GM18520 (cell line): ENCODE results near the gene KPNA3.
"Not testable (repeated sequence)": the region's sequence is repeated elsewhere in the genome, so short reads cannot be mapped to it uniquely, and the experiment has no call there.

Source experiments
- ATAC-seq: cut with Tn5 transposase; IDR thresholded peaks from one replicate; pipeline ENCODE4 v1.9.1; 2021; ENCODE audit not compliant: unreplicated experiment

Gene KPNA3

DNA sequence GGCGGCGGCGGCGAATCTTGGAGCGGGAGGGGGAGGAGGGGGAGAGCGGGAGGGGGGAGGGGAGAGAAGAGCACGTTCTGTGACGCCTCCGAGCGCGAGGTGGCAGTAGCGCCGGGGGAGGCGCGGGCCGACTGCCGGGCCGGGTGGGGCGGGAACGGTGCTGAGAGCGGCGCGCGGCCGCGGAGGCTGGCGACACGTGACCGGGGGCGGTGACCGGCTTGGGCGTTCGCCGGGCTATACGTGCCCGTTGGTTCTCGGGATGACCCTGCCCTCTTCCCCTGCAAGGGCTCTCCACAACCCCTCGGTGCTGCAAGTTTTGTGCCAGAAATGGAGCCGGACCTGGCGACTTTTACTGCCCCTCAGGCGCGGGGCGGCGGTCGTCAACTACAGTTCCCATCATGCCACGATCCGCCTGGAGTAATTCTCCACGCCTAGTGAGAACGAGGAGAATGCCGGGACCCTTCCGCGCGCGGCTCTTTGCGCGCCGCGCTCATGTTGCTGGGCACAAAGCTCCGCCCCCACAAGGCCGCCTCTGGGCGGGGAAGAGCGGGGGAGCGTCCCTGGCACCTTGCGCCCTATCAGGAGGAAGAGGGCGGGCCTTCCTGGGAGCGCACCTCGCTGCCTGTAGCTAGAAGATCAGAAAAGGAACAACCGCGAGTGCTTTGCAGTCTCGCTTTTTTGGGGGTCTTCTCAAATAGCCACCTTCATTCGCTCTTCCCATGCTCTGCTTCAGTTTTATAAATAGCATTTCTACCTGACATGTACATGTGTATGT, at the start of gene KPNA3:
Gene KPNA3, minus strand, starts transcription at position 133 of the 775 bp plus-strand sequence. CDS start 176 bp downstream, outside the sequence.
- ATAC-seq: peak; percentile 75

GRCh38 chr13:49841964-49842363, 49.5 kb upstream of the KPNA3 start:
- ATAC-seq: no peak

- ATAC-seq: no peak
These were observed 48.2 kb upstream of the KPNA3 start for GRCh38 chr13:49840675-49841074.

DNA sequence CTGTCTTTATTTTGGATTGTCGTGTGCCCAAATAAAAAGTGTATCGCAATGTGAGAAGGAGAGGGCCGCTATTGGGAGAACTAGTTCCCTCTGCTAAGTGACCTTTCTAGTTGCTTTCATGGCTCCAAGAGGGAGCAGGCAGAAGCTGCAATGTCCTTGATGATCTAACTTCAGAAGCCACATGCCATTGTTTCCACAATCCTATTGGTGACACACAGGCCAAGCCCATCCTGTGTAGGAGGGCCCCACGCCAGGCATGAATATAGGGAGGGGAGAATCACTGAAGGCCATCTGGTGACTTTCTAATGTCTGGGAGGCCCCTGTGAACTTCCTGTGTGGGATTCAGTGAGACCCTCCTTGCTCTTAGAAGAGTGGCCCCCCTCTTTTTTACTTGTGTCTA, 47.8 kb upstream of the KPNA3 start:
- ATAC-seq: no peak

GRCh38 chr13:49838989-49839388, 46.5 kb upstream of the KPNA3 start:
- ATAC-seq: no peak

DNA sequence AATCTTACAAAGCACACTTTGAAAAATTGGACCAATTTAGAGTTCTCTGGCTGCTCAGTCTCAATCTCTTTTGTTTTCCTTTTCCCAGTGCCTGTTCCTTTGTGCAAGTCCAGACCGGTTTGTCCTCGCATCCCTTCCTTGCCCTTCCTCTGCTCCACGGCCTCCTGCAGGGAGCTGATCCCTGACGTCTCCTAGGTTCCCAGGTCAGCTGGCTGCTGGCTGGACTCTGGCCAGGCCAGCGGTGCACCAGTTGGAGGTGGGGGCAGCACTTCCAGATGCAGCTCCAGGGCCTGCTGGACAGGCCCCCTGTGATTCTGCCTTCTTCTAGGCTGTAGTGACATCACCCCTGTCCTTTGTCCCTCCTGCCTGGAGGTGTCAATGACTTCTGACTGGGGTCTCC, 44.0 kb upstream of the KPNA3 start:
- no peak for ATAC-seq

- ATAC-seq: no peak
These were observed 40.9 kb upstream of the KPNA3 start for GRCh38 chr13:49833402-49833801.

DNA sequence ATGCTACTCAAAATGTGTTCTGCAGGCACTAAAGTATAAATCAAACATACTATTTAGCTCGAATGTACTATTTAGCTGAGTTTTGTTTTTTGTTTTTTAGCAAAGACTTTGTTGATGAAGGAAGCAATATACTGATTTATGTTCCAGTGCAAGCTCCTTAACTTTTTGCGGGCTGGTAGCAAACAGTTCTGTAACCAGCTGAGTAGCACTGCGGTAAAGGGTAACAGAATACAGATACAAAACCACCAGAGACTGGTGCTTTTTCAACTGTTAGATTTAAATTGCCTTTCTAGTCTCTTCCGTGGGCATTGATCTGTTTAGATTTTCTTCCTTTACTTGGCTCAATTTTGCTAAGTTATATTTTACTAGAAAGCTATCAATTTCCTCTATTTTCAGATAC, 39.0 kb upstream of the KPNA3 start:
- ATAC-seq: no peak

GRCh38 chr13:49830721-49831120, 38.2 kb upstream of the KPNA3 start:
- no peak for ATAC-seq

- ATAC-seq: no peak
These were observed 37.2 kb upstream of the KPNA3 start for GRCh38 chr13:49829715-49830114.

DNA sequence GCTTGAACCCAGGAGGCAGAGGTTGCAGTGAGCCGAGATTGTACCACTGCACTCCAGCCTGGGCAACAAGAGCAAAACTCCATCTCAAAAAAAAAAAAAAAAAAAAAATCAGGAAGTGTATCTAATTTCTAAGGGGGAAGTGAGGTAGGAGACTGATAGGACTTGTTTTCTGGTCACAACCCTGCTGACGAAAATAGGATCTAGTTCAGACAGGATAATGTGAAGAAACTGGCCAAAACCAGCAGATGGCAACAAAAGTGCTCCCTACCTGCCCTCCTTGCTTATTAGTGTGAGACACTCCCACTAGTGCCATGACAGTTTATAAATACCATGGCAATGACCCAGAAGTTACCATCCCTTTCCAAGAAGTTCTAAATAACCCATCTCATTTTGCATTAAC, 36.0 kb upstream of the KPNA3 start:
- no peak for ATAC-seq

- no peak for ATAC-seq
These were observed 35.4 kb upstream of the KPNA3 start for GRCh38 chr13:49827891-49828290.

GRCh38 chr13:49827336-49827735, 34.9 kb upstream of the KPNA3 start:
- ATAC-seq: no peak

DNA sequence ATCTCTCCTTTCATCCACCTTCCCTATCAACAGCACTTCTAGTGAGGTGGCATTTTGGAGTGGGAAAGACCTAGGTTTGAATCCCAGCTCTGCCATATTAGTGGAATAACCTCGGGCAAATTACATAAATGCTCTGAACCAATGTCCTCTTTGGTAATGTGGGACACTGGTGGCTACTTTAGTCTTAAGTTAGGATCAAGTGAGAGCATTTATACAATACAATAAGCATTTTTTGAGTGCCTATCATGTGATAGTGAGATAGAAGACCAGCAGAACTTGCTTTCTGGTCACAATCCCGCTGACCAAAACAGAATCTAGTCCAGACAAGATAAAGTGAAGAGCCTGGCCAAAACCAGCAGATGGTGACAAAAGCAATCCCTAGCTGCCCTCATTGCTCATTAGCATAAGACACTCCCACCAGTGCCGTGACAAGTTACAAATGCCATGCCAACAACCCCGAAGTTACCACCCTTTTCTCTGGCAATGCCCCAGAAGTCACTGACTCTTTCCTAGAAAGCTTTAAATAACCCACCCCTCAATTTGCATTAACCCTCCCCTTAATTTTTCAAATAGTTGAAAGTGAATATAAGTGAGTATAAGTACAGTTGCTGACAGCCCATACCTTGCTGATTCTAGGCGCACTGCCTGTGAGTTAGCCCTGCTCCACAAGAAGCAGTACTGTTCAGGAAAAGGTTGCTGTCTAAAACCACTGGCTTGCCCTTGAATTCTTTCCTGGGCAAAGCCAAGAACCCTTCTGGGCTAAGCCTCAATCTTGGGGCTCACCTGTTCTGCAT, 28.9 kb upstream of the KPNA3 start:
- ATAC-seq: no peak

GRCh38 chr13:49820591-49821215, 28.2 kb upstream of the KPNA3 start:
- no peak for ATAC-seq

GRCh38 chr13:49816047-49816446, 23.6 kb upstream of the KPNA3 start:
- not testable (repeated sequence) for ATAC-seq

DNA sequence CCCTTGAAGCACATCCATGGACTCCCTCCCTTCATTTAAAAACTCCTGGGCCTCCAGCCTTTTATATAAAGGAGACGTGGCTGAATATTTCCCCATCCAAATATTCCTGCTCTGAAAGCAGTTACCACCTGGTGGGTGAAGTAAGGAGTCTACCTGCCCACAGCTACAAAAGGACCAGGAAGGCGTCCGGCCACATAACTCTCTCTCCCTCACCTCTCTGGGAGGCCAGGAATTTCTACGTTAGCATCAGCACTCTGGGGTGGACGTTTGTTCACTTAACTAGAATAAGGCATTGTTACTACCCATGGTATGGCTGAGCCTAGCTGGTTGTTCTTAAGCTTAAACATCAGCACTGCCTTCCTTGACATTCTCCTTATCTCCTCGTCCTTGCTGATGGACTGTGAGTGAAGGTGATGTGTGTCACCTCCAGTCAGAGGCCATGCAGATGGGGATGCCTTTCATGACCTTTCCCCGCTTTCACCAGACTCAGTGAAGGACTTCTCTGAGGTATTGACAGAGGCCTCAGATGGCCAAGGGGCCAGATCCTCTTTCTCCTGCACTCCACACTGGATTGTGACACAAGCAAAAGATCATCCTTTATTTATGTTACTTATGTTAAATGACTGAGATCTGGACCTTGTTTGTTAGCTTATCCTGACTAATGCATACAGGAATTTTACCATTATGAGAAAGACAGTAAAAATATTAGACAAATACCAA, 22.2 kb upstream of the KPNA3 start:
- no peak for ATAC-seq

DNA sequence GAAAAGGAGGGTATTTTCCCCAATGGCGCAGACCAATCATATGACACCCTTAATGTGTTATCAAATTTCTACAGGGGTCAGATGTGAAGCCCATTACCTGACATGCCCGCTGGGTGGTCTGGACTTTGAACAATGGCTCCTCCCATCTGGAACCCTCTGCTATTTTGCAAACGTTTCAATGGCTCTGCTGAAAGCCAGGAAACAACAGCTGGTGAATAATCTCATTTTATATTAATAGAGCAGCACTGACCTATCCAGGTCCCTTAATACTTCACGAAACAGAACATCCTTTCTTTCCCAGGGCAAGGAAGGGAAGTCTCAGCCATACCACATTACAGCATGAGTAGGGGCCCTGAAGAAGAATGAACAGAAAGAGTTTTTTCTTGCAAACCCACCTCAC, 20.3 kb upstream of the KPNA3 start:
- no peak for ATAC-seq

DNA sequence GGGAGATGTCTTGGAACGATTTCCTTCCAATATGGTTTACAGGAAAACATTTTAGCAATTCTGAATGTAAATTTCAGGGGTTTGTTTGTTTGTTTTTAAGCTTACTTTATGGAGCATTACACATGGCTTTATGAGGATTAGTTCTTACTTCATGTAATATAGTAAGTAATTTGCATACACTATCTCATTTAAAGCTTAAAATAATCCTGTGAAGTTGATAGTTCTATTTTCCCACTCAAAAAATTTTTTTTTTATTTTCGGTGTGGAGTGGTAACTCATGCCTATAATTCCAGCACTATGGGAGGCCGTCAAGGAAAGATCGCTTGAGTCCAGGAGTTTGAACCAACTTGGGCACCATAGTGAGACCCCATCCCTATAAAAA, 19.0 kb upstream of the KPNA3 start:
- ATAC-seq: no peak

DNA sequence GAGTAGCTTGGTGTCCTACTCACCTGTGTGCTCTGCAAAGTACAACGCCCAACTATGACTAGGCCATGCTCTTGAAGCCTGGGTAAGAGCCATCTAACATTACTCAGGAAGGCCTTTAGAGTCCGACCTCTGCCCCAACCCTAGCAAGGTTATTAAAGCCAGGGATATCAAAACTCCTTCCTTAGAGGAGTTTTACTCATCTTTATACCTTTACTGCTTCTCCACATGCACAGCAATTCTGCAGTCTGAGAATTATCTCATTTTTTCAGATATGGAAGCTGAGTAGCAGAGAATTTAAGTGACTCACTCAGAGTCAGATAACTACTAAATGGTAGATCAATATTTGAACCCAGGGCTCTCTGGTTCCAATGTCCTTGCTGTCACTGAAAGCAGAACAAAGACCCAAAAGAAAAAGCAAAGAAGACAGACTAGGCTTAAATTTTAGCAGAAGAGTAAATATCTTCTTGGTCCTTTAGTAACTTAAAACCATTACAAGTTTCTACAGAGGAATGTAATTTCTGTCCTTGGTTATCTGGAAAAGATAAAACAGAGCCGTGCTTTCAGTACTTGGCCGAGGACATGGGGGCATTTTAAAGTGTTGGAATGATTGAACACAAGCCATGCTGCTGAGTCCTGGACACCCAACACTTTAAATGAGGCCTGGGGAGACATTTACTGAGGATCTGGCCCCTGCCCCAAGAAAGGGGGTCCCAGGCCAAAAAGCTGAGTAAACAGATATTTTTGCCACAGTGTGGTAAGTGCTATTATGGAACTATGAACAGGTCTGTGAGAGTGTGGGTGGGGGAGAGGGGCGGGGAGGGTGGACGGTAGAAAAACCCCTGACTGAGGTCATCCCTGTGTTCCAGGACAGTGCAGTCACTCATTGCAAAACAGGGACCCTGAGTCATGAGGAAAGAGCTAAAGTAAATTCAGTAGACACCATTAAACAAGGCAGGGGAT, 18.4 kb upstream of the KPNA3 start:
- ATAC-seq: no peak
